Stomach (tissue), 9 donors: Measurements from ENCODE around the gene MYBPH. TPM values are rescaled to one million over a fixed set of nuclear protein-coding genes. Genes with fewer than 3 reads are reported as not detected.

Source experiments
- DNase-seq, 2 donors: peaks; one replicate each; pipeline versions ENCODE4 v3.0.0 to v3.0.0-alpha.2; 2013 to 2019
- H3K27ac ChIP-seq, 5 donors: fragments of 200-600 bp in 4 of 5; sonication (generic) in 4 of 5; one replicate each; pipeline ENCODE4 v1.5.1; 2013 to 2019; ENCODE audit warnings: mild to moderate bottlenecking in 1 of 5, moderate library complexity in 1 of 5
- H3K27me3 ChIP-seq, 3 donors: fragments of 200-600 bp; sonication (generic); one replicate each; pipeline ENCODE4 v1.5.1; 2017 to 2019; ENCODE audit warnings: mixed run types in 1 of 3
- H3K36me3 ChIP-seq, 4 donors: fragments of 200-600 bp; sonication (generic); 1 replicate in 3 of 4; 2 replicates in 1 of 4; pipeline ENCODE4 v1.5.1; 2016 to 2019
- H3K4me1 ChIP-seq, 4 donors: fragments of 200-600 bp; sonication (generic); one replicate each; pipeline ENCODE4 v1.5.1; 2016 to 2019
- H3K4me3 ChIP-seq, 4 donors: fragments of 200-600 bp; sonication (generic) in 3 of 4; one replicate each; pipeline ENCODE4 v1.5.1; 2016 to 2019; ENCODE audit warnings: mild to moderate bottlenecking in 1 of 4
- H3K9me3 ChIP-seq, 4 donors: fragments of 200-600 bp; sonication (generic); one replicate each; pipeline ENCODE4 v1.5.1; 2016 to 2019
- EP300 ChIP-seq: sonication (generic); formaldehyde crosslinking; IDR thresholded peaks from one replicate; pipeline ENCODE4 v1.6.1; 2017; ENCODE audit warnings: antibody characterized with exemption
- POLR2A ChIP-seq, 4 donors: fragments of 450-650 bp; IDR thresholded peaks; one replicate each; pipeline ENCODE4 v1.6.1; 2016; ENCODE audit warnings: antibody characterized with exemption in 4 of 4, control low read depth in 2 of 4, mild to moderate bottlenecking in 1 of 4, moderate library complexity in 1 of 4
- POLR2AphosphoS5 ChIP-seq, 3 donors: sonication (generic); formaldehyde crosslinking; IDR thresholded peaks; one replicate each; pipeline ENCODE4 v1.6.1; 2016; ENCODE audit warnings: antibody characterized with exemption in 3 of 3
- WGBS, 5 donors: extraction: QIAGEN DNeasy Blood & Tissue Kit in 3 of 5; methylation state at CpG; one replicate each; pipeline versions ENCODE4 v1.1.5 to v1.1.7; 2013 to 2018; 5-methylcytosine and 5-hydroxymethylcytosine counted together
- intact Hi-C: fragments of 100-400 bp; cut with DNase I; formaldehyde crosslinking; loops from one replicate; pipeline ENCODE4 v1.15.1; 2023; ENCODE audit warnings: low total_unique reads
- polyA plus RNA-seq, 3 donors: library from polyadenylated mRNA; stranded (reverse); fragments of 200-250 nt; gene quantifications; one replicate each; pipeline ENCODE4 v1.2.3, GENCODE V29; 2013
- total RNA-seq, 5 donors: library from RNA; depleted of rRNA; stranded (reverse); fragments of >200 nt; gene quantifications; one replicate each; pipeline versions ENCODE4 v1.1.0 to v1.2.3, GENCODE V29; 2014 to 2016
- TF ChIP-seq, protein P1 (sequence below), 7 experiments: fragments of 450-650 bp in 4 of 7; fragments of 200-600 bp in 3 of 7; sonication (generic) in 3 of 7; IDR thresholded peaks; one replicate each; pipeline ENCODE4 v1.5.1; 2016 to 2019; ENCODE audit warnings: antibody characterized with exemption in 7 of 7, control low read depth in 2 of 7, mild to moderate bottlenecking in 1 of 7
- donor health status: healthy with polysubstance abuse.
- donor health status: Bipolar disorder and iron deficiency.
- donor health status: healthy.

The MYBPH gene
- total and polyA plus RNA-seq, 8 donors, result 0.05 to 0.19 TPM; not detected in 6

DNA sequence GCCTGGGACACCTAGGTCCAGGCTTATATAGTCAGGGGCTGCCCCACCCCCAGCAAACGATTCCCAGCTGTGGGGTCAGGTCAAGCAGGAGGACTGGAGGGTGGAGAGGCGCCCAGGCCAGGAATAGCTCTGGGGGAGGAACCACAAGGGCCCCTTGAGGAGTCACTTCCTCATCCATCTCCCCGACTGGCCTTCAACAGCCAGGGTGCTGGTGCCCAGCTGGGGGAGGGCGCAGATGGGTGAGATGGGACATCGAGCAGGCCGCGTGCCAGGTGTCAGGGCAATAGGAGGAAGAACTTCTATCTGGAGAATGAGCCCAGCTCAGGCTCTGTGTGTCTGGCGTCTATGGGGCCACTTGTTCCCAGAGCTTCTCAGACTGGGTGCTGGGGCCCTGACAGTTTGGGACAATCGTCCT, 208 bp upstream of the MYBPH start:
- TF ChIP-seq EP300, result no peak
- TF ChIP-seq POLR2AphosphoS5 (IDR thresholded peaks at IDR 0.05), result no peak
- no peak for TF ChIP-seq POLR2A (IDR thresholded peaks at IDR 0.05)
- TF ChIP-seq, protein P1, sequence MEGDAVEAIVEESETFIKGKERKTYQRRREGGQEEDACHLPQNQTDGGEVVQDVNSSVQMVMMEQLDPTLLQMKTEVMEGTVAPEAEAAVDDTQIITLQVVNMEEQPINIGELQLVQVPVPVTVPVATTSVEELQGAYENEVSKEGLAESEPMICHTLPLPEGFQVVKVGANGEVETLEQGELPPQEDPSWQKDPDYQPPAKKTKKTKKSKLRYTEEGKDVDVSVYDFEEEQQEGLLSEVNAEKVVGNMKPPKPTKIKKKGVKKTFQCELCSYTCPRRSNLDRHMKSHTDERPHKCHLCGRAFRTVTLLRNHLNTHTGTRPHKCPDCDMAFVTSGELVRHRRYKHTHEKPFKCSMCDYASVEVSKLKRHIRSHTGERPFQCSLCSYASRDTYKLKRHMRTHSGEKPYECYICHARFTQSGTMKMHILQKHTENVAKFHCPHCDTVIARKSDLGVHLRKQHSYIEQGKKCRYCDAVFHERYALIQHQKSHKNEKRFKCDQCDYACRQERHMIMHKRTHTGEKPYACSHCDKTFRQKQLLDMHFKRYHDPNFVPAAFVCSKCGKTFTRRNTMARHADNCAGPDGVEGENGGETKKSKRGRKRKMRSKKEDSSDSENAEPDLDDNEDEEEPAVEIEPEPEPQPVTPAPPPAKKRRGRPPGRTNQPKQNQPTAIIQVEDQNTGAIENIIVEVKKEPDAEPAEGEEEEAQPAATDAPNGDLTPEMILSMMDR (IDR thresholded peaks at IDR 0.05), result no peak
- peaks cover 0 to 24% (median 0%) of the 10 kb centered on the region in 3 donors for H3K27me3 ChIP-seq
- WGBS, 5 donors, result 62 to 87% (median 77%) methylated on average over 7 to 9 of the region's 9 CpGs
- no peaks in the 10 kb centered on the region for H3K9me3 ChIP-seq
- H3K4me3 ChIP-seq, result no peak overlapping the region
- intact Hi-C loops, result no loop called here
- no peak overlapping the region for H3K27ac ChIP-seq
- peaks cover 0 to 18% (median 2%) of the 10 kb centered on the region in 4 donors for H3K4me1 ChIP-seq
- DNase-seq, result no peak
- H3K36me3 ChIP-seq, result no peaks in the 10 kb centered on the region

DNA sequence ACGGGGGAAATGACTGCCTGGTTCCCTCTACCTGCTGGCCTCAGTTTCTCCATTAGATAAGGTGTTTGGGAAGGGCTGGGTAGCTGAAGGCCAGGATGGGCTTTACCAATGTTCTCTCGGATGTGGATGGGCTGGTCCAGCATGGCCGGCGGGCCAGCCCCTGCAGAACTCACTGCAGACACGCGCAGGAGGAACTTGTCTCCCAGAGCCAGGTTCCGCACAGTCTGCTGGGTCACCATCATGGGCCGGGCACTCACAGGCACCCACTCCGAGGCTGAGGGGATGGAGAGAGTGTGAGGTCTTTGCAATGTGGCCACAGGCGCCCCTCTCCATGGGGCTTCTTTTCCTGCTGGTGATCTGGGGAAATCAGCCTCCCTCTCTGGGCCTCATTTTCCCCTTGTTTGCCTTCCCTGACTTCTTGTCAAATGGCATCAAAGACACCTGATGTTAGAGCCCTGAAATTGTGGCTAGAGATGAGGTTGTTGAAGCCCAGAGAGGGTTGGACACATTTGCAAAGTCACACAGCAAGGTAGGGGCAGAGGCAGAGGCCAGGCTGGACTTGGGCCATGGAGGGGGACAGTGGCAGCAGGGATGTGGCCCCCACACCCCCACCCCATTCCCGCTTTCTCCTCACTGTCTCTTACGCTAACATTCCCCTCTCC, 1.2 kb downstream of the MYBPH start:
- H3K9me3 ChIP-seq, result no peaks in the 10 kb centered on the region
- no peak for DNase-seq
- no peak overlapping the region for H3K4me3 ChIP-seq
- no peak overlapping the region for H3K27ac ChIP-seq
- TF ChIP-seq POLR2A (IDR thresholded peaks at IDR 0.05) (no peak), EP300 (no peak), POLR2AphosphoS5 (IDR thresholded peaks at IDR 0.05) (no peak)
- TF ChIP-seq, protein P1 (IDR thresholded peaks at IDR 0.05), result no peak
- H3K4me1 ChIP-seq, result peaks cover 0 to 18% (median 2%) of the 10 kb centered on the region in 4 donors
- no peaks in the 10 kb centered on the region for H3K36me3 ChIP-seq
- intact Hi-C loops, result no loop called here
- peaks cover 0 to 24% (median 0%) of the 10 kb centered on the region in 3 donors for H3K27me3 ChIP-seq
- WGBS, 5 donors, result 91 to 93% (median 92%) methylated on average over 3 to 12 of the region's 12 CpGs

DNA sequence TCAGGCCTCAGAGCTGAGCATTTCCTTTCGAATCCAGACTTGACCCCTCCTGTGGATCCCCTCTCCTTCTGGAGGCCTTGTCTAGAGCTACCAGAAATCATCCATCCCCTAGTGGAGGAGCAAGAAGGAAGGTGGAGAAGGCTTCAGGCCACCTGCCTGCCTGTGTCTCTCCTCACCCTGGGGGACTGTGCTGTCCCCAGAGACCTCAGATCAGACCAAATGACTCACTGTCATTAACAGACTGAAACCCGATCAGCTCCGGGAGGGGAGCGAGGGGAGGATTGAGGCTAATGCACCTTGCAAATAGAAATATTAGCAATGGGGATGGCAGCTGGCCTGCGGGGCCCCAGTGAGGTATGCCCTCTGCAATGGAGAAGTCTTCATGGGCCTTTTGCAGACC, 2.1 kb downstream of the MYBPH start:
- H3K36me3 ChIP-seq, result no peaks in the 10 kb centered on the region
- no peaks in the 10 kb centered on the region for H3K9me3 ChIP-seq
- TF ChIP-seq POLR2A (IDR thresholded peaks at IDR 0.05), result no peak
- no peak for TF ChIP-seq EP300
- no peak for TF ChIP-seq POLR2AphosphoS5 (IDR thresholded peaks at IDR 0.05)
- TF ChIP-seq, protein P1 (IDR thresholded peaks at IDR 0.05), result no peak
- intact Hi-C loops, result no loop called here
- WGBS, 5 donors, result 71 to 86% (median 81%) methylated on average over 5 of the region's 5 CpGs
- H3K27ac ChIP-seq, result no peak overlapping the region
- peaks cover 0 to 18% (median 2%) of the 10 kb centered on the region in 4 donors for H3K4me1 ChIP-seq
- H3K4me3 ChIP-seq, result no peak overlapping the region
- no peak for DNase-seq
- peaks cover 0 to 24% (median 0%) of the 10 kb centered on the region in 3 donors for H3K27me3 ChIP-seq

DNA sequence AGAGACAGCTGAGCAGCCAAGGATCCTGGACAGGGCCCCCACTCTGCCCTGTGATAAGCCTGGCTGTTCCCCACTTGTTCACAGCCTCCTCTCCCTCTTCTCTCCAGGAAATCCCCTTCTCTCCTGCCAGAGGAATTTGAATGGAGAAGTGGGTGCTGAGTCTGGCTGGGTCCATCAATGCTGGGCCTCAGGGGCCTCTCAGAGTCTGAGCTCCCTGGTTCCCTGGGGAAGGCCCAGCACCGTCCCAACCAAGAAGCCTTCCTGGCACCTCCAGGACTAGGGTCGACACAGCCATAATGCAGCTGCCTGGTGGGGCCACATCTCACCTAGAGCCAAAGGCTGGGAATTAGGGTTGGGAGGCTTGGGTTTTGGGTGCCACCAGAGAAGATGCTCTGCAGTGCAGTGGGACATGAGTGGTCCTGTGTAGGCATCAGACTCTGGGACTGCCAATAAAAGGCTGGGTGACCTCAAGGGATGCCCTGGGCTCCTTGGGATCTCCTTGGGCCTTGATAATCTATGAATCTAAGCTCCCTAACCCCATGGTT, 2.5 kb downstream of the MYBPH start:
- Histone ChIP-seq H3K27ac (no peak overlapping the region), H3K27me3 (peaks cover 0 to 24% (median 0%) of the 10 kb centered on the region in 3 donors), H3K36me3 (no peaks in the 10 kb centered on the region), H3K4me3 (no peak overlapping the region), H3K4me1 (peaks cover 0 to 18% (median 2%) of the 10 kb centered on the region in 4 donors), H3K9me3 (no peaks in the 10 kb centered on the region)
- TF ChIP-seq POLR2AphosphoS5 (IDR thresholded peaks at IDR 0.05) (no peak), POLR2A (IDR thresholded peaks at IDR 0.05) (no peak), EP300 (no peak)
- TF ChIP-seq, protein P1 (IDR thresholded peaks at IDR 0.05), result no peak
- no peak for DNase-seq
- 53 to 92% (median 85%) methylated on average over 2 of the region's 2 CpGs for whole genome bisulfite sequencing, 5 donors
- intact Hi-C loops, result no loop called here
